Neuronal stem cell (in vitro differentiated cells): ENCODE results near the gene KRTAP16-1.

ENCODE experiments used
- DNase-seq: peaks from one replicate; pipeline ENCODE4 v3.0.0-alpha.2; 2013; ENCODE audit warnings: low spot score
- H2AFZ ChIP-seq: one replicate; pipeline ENCODE4 v1.6.1; 2013; ENCODE audit warnings: mild to moderate bottlenecking, low read length, inconsistent platforms
- H2AK5ac ChIP-seq: 2 replicates; pipeline ENCODE4 v1.6.1; 2013; ENCODE audit warnings: low read depth, mild to moderate bottlenecking, inconsistent platforms, low read length, moderate library complexity, mixed read lengths
- H2BK120ac ChIP-seq: 2 replicates; pipeline ENCODE4 v1.6.1; 2013; ENCODE audit warnings: low read depth, mild to moderate bottlenecking, inconsistent platforms, low read length, moderate library complexity, mixed read lengths
- H2BK12ac ChIP-seq: one replicate; pipeline ENCODE4 v1.6.1; 2013; ENCODE audit warnings: low read length, inconsistent platforms
- H2BK15ac ChIP-seq: 2 replicates; pipeline ENCODE4 v1.6.1; 2013; ENCODE audit warnings: mild to moderate bottlenecking, low read length, inconsistent platforms, mixed read lengths
- H2BK5ac ChIP-seq: one replicate; pipeline ENCODE4 v1.6.1; 2013; ENCODE audit warnings: inconsistent platforms, mild to moderate bottlenecking, low read length, moderate library complexity
- H3K14ac ChIP-seq: one replicate; pipeline ENCODE4 v1.6.1; 2013; ENCODE audit warnings: low read length, inconsistent platforms
- H3K18ac ChIP-seq: 2 replicates; pipeline ENCODE4 v1.6.1; 2013; ENCODE audit warnings: low read length, inconsistent platforms
- H3K23ac ChIP-seq: 2 replicates; pipeline ENCODE4 v1.6.1; 2013; ENCODE audit warnings: low read depth, mild to moderate bottlenecking, mixed read lengths, low read length, inconsistent platforms; ENCODE audit not compliant: poor library complexity
- H3K27ac ChIP-seq: replicated peaks from 3 replicates; pipeline ENCODE4 v1.5.1; 2013; ENCODE audit warnings: low read length, inconsistent platforms
- H3K27me3 ChIP-seq, 3 experiments: 2 replicates each; pipeline ENCODE4 v1.6.1; 2013; ENCODE audit warnings: low read length in 3 of 3, mild to moderate bottlenecking in 2 of 3, inconsistent platforms in 1 of 3, low read depth in 1 of 3, mixed read lengths in 1 of 3, moderate library complexity in 1 of 3; ENCODE audit not compliant: control insufficient read depth in 3 of 3, insufficient read depth in 3 of 3
- H3K36me3 ChIP-seq, 2 donors: replicated peaks in 1 of 2; 2 replicates each; pipeline ENCODE4 v1.6.1; 2013; ENCODE audit warnings: low read length in 2 of 2; ENCODE audit not compliant: control insufficient read depth in 2 of 2, insufficient read depth in 2 of 2
- H3K4ac ChIP-seq: 2 replicates; pipeline ENCODE4 v1.6.1; 2013; ENCODE audit warnings: inconsistent platforms, mild to moderate bottlenecking, low read length, moderate library complexity
- H3K4me1 ChIP-seq, 2 donors: 1 replicate in 1 of 2; 2 replicates in 1 of 2; pipeline ENCODE4 v1.6.1; 2013; ENCODE audit warnings: low read length in 2 of 2, low read depth in 1 of 2; ENCODE audit not compliant: control insufficient read depth in 2 of 2, insufficient read depth in 1 of 2
- H3K4me2 ChIP-seq: one replicate; pipeline ENCODE4 v1.6.1; 2013; ENCODE audit warnings: mild to moderate bottlenecking, low read length, inconsistent platforms; ENCODE audit not compliant: insufficient read depth, poor library complexity, severe bottlenecking
- H3K4me3 ChIP-seq, 2 donors: 2 replicates each; pipeline ENCODE4 v1.5.1; 2013; ENCODE audit warnings: low read length in 2 of 2, mild to moderate bottlenecking in 2 of 2, inconsistent platforms in 1 of 2, moderate library complexity in 1 of 2
- H3K79me1 ChIP-seq: one replicate; pipeline ENCODE4 v1.6.1; 2013; ENCODE audit warnings: low read depth, mild to moderate bottlenecking, inconsistent platforms, low read length, moderate library complexity
- H3K9ac ChIP-seq: one replicate; pipeline ENCODE4 v1.6.1; 2013; ENCODE audit warnings: mild to moderate bottlenecking, low read depth, low read length, inconsistent platforms; ENCODE audit not compliant: poor library complexity
- H3K9me3 ChIP-seq, 2 donors: replicated peaks in 1 of 2; 2 replicates each; pipeline versions ENCODE3 to v1.6.1; 2013; ENCODE audit warnings: low read length in 2 of 2, mild to moderate bottlenecking in 2 of 2, inconsistent platforms in 1 of 2, low read depth in 1 of 2, mixed read lengths in 1 of 2, moderate library complexity in 1 of 2; ENCODE audit not compliant: control insufficient read depth in 2 of 2, insufficient read depth in 1 of 2
- H4K8ac ChIP-seq: one replicate; pipeline ENCODE4 v1.6.1; 2013; ENCODE audit warnings: low read depth, mild to moderate bottlenecking, inconsistent platforms, low read length, moderate library complexity
- H4K91ac ChIP-seq: one replicate; pipeline ENCODE4 v1.6.1; 2013; ENCODE audit warnings: low read length, low read depth, mild to moderate bottlenecking, inconsistent platforms; ENCODE audit not compliant: poor library complexity
- WGBS, 2 donors: extraction: QIAGEN DNeasy Blood & Tissue Kit; methylation state at CpG; one replicate each; pipeline ENCODE4 v1.1.7; 2013; ENCODE audit warnings: missing lambda C conversion rate in 2 of 2, mixed read lengths in 1 of 2; ENCODE audit not compliant: insufficient read length in 2 of 2, insufficient replicate concordance in 1 of 2; ENCODE audit errors: extremely low coverage in 2 of 2; 5-methylcytosine and 5-hydroxymethylcytosine counted together

The KRTAP16-1 gene

GRCh38 chr17:41343029-41343428, 33.9 kb upstream of the KRTAP16-1 start:
- Histone ChIP-seq H2BK120ac (no peak overlapping the region), H3K9ac (no peak overlapping the region), H4K91ac (no peak overlapping the region), H2AFZ (no peak overlapping the region), H3K27me3 (no peaks in the 10 kb centered on the region), H3K27ac (no peak overlapping the region), H2AK5ac (no peak overlapping the region), H3K23ac (no peak overlapping the region), H3K36me3 (no peaks in the 10 kb centered on the region), H3K18ac (no peak overlapping the region), H3K79me1 (no peaks in the 10 kb centered on the region), H4K8ac (no peak overlapping the region), H3K4me3 (no peak overlapping the region), H3K4me2 (no peak overlapping the region), H2BK12ac (no peak overlapping the region), H3K14ac (no peak overlapping the region), H3K4ac (no peak overlapping the region), H3K4me1 (no peaks in the 10 kb centered on the region), H3K9me3 (peaks cover 0 to 3% of the 10 kb centered on the region in 2 donors), H2BK15ac (no peak overlapping the region), H2BK5ac (no peak overlapping the region)
- WGBS, 2 donors = no CpG with 5 or more reads among the region's 3 CpGs
- no peak for DNase-seq

- Histone ChIP-seq H2BK120ac (no peak overlapping the region), H3K9me3 (peaks cover 0 to 3% of the 10 kb centered on the region in 2 donors), H4K91ac (no peak overlapping the region), H3K4me3 (no peak overlapping the region), H3K79me1 (no peaks in the 10 kb centered on the region), H4K8ac (no peak overlapping the region), H3K36me3 (no peaks in the 10 kb centered on the region), H3K9ac (no peak overlapping the region), H3K14ac (no peak overlapping the region), H2AK5ac (no peak overlapping the region), H3K4me2 (no peak overlapping the region), H3K27me3 (no peaks in the 10 kb centered on the region), H3K4ac (no peak overlapping the region), H2BK12ac (no peak overlapping the region), H3K27ac (no peak overlapping the region), H2AFZ (no peak overlapping the region), H3K4me1 (no peaks in the 10 kb centered on the region), H3K23ac (no peak overlapping the region), H2BK5ac (no peak overlapping the region), H2BK15ac (no peak overlapping the region), H3K18ac (no peak overlapping the region)
- no CpG with 5 or more reads among the region's 7 CpGs for WGBS, 2 donors
- DNase-seq = no peak
Measured at GRCh38 chr17:41340934-41341861, 32.1 kb upstream of the KRTAP16-1 start.

GRCh38 chr17:41340494-41340893, 31.4 kb upstream of the KRTAP16-1 start:
- DNase-seq = no peak
- Histone ChIP-seq H4K91ac (no peak overlapping the region), H4K8ac (no peak overlapping the region), H3K27me3 (no peaks in the 10 kb centered on the region), H3K4me2 (no peak overlapping the region), H2BK5ac (no peak overlapping the region), H3K4me3 (no peak overlapping the region), H2AFZ (no peak overlapping the region), H3K36me3 (no peaks in the 10 kb centered on the region), H3K4ac (no peak overlapping the region), H3K4me1 (no peaks in the 10 kb centered on the region), H3K18ac (no peak overlapping the region), H3K27ac (no peak overlapping the region), H3K23ac (no peak overlapping the region), H3K79me1 (no peaks in the 10 kb centered on the region), H2BK12ac (no peak overlapping the region), H2BK15ac (no peak overlapping the region), H2BK120ac (no peak overlapping the region), H3K9me3 (peaks cover 0 to 3% of the 10 kb centered on the region in 2 donors), H2AK5ac (no peak overlapping the region), H3K9ac (no peak overlapping the region), H3K14ac (no peak overlapping the region)
- WGBS, 2 donors = no CpG with 5 or more reads among the region's 3 CpGs

- Histone ChIP-seq H2BK120ac (no peak overlapping the region), H2BK12ac (no peak overlapping the region), H3K4me2 (no peak overlapping the region), H3K4me3 (no peak overlapping the region), H2BK15ac (no peak overlapping the region), H3K18ac (no peak overlapping the region), H3K36me3 (no peaks in the 10 kb centered on the region), H3K23ac (no peak overlapping the region), H4K91ac (no peak overlapping the region), H3K27ac (no peak overlapping the region), H2AFZ (no peak overlapping the region), H4K8ac (no peak overlapping the region), H2BK5ac (no peak overlapping the region), H3K9me3 (peaks cover 0 to 3% of the 10 kb centered on the region in 2 donors), H3K9ac (no peak overlapping the region), H3K27me3 (no peaks in the 10 kb centered on the region), H3K14ac (no peak overlapping the region), H3K4me1 (no peaks in the 10 kb centered on the region), H2AK5ac (no peak overlapping the region), H3K79me1 (no peaks in the 10 kb centered on the region), H3K4ac (no peak overlapping the region)
- no peak for DNase-seq
- no CpG with 5 or more reads among the region's 2 CpGs for WGBS, 2 donors
Measured at GRCh38 chr17:41339571-41340172, 30.6 kb upstream of the KRTAP16-1 start.
